ENCODE data around the gene CDC37L1. TPM values are rescaled to one million over a fixed set of nuclear protein-coding genes. Genes with fewer than 3 reads are reported as not detected.

Gene CDC37L1
- total RNA-seq = 8.4 and 21.8 TPM in 2 replicates

GRCh38 chr9:4679268-4680172 lies at the start of gene CDC37L1:
Gene CDC37L1 (plus strand): TSS chr9:4679569. CDS start chr9:4679768, 199 bp downstream.
- peak; percentile 67 for DNase-seq (ENCODE audit: low read depth)
- H3K4me3 ChIP-seq (ENCODE audit: low read depth, low read length) = peak within 1 kb of the TSS; percentile 93
- TF ChIP-seq, protein P1, sequence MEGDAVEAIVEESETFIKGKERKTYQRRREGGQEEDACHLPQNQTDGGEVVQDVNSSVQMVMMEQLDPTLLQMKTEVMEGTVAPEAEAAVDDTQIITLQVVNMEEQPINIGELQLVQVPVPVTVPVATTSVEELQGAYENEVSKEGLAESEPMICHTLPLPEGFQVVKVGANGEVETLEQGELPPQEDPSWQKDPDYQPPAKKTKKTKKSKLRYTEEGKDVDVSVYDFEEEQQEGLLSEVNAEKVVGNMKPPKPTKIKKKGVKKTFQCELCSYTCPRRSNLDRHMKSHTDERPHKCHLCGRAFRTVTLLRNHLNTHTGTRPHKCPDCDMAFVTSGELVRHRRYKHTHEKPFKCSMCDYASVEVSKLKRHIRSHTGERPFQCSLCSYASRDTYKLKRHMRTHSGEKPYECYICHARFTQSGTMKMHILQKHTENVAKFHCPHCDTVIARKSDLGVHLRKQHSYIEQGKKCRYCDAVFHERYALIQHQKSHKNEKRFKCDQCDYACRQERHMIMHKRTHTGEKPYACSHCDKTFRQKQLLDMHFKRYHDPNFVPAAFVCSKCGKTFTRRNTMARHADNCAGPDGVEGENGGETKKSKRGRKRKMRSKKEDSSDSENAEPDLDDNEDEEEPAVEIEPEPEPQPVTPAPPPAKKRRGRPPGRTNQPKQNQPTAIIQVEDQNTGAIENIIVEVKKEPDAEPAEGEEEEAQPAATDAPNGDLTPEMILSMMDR (conservative IDR thresholded peaks at IDR 0.05; ENCODE audit: low read depth, low read length) = peak; percentile 47

DNA sequence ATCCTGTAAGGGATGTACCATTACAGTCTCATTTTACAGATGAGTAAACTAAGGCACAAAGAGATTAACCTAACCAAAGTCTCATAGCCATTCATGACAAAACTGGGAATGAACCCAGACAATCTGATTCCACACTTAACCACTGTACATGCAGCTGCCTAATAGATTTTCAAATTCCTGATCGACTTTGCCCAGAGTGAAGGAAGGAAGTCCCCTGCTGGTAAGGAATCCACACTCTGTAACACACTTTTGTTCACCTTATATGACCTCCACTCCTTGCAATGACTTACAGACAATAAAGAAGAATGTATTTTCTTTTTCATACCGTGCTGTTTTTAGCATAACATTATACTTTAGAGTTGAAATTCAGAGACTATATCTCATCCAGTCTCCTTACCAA lies 48.5 kb upstream of the CDC37L1 start:
- DNase-seq (ENCODE audit: low read depth) = no peak
- TF ChIP-seq, protein P1 (conservative IDR thresholded peaks at IDR 0.05; ENCODE audit: low read depth, low read length) = no peak
- no peak overlapping the region for H3K4me3 ChIP-seq (ENCODE audit: low read depth, low read length)

DNA sequence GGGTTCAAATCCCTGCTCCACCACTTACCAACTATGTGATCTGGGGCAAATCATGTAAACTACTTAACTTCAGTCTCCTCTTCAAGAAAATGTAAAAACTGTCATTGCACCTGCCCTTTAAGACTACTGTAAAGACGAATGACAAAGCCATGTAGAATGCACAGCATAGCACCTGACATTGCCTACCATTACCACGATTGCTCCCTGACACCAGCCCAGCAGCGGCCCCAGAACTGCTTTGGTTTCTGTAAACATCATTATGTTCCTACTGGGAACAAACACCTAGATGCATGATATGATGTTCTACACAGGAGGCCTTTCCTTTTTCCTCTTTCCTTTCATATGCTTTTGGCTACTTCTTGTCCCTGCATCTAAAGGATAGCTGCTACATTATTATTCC lies 40.4 kb upstream of the CDC37L1 start:
- TF ChIP-seq, protein P1 (conservative IDR thresholded peaks at IDR 0.05; ENCODE audit: low read depth, low read length) = no peak

DNA sequence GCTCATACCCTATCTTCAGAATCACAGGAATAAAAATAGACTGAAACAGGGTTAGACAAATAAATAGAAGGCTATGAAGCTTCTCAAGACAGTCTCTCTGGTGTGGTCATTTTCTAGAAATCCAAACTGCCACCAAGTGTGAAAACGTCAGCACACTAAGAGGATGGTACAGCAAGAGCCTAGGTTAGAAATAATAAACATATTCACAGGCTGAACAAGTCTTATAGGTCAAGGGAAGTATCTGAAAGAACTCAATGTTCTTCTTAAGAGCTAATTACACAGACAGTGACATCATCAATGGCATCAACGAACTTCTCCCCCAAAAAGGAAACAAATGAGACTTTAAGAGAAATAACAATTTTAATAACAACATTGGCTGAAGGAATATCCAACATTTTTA lies 39.9 kb upstream of the CDC37L1 start:
- DNase-seq (ENCODE audit: low read depth) = no peak
- H3K4me3 ChIP-seq (ENCODE audit: low read depth, low read length) = no peak overlapping the region
- TF ChIP-seq, protein P1 (conservative IDR thresholded peaks at IDR 0.05; ENCODE audit: low read depth, low read length) = no peak

More for the DNA sequence above, 40.4 kb upstream of the CDC37L1 start:
- no peak overlapping the region for H3K4me3 ChIP-seq (ENCODE audit: low read depth, low read length)
- DNase-seq (ENCODE audit: low read depth) = no peak

DNA sequence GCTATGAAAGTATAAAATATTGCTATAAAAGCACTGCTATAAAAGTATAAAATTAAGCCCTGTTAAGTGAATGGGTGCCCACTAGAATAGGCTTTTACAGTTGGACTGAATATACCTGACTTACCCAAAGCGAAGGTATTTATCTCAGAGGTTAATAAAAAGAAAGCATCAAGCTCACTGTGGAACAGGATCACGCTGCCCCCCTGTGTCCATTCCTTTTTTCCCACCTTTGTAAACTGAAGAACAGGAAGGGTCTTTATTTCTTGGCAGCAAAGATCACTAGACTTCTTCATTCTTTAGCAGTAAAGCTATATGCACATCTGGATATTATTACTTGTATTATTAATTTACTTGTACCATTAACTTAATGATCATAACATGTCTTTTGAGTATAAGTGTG lies 39.3 kb upstream of the CDC37L1 start:
- TF ChIP-seq, protein P1 (conservative IDR thresholded peaks at IDR 0.05; ENCODE audit: low read depth, low read length) = peak; percentile 65
- no peak overlapping the region for H3K4me3 ChIP-seq (ENCODE audit: low read depth, low read length)
- DNase-seq (ENCODE audit: low read depth) = no peak

- TF ChIP-seq, protein P1 (conservative IDR thresholded peaks at IDR 0.05; ENCODE audit: low read depth, low read length) = no peak
- H3K4me3 ChIP-seq (ENCODE audit: low read depth, low read length) = no peak overlapping the region
- DNase-seq (ENCODE audit: low read depth) = no peak
Measured at GRCh38 chr9:4642351-4642750, 37.0 kb upstream of the CDC37L1 start.

All from epithelial cell of proximal tubule (primary cell).